Mesenchymal stem cell (in vitro differentiated cells and primary cell): Measurements from ENCODE around the gene PRAMEF11.
"Not testable (repeated sequence)": the region's sequence is repeated elsewhere in the genome, so short reads cannot be mapped to it uniquely, and the experiment has no call there.

Experiments used
- DNase-seq: peaks from one replicate; pipeline ENCODE4 v3.0.0-alpha.2; 2013
- H2AFZ ChIP-seq: one replicate; pipeline ENCODE4 v1.6.1; 2013; ENCODE audit warnings: low read depth, mild to moderate bottlenecking, control low read depth, inconsistent platforms, low read length, moderate library complexity
- H2AK5ac ChIP-seq: 2 replicates; pipeline ENCODE4 v1.6.1; 2013; ENCODE audit warnings: low read length, moderate library complexity, mild to moderate bottlenecking, inconsistent platforms; ENCODE audit not compliant: severe bottlenecking
- H2BK120ac ChIP-seq: one replicate; pipeline ENCODE4 v1.6.1; 2013; ENCODE audit warnings: low read depth, mild to moderate bottlenecking, inconsistent platforms, low read length, moderate library complexity
- H2BK12ac ChIP-seq, 2 experiments: one replicate each; pipeline ENCODE4 v1.6.1; 2013; ENCODE audit warnings: inconsistent platforms in 2 of 2, low read length in 2 of 2, mild to moderate bottlenecking in 2 of 2, moderate library complexity in 2 of 2, control low read depth in 1 of 2
- H2BK15ac ChIP-seq: one replicate; pipeline ENCODE4 v1.6.1; 2013; ENCODE audit warnings: mild to moderate bottlenecking, low read depth, inconsistent platforms; ENCODE audit not compliant: poor library complexity, severe bottlenecking
- H2BK5ac ChIP-seq: 2 replicates; pipeline ENCODE4 v1.6.1; 2013; ENCODE audit warnings: low read depth, mild to moderate bottlenecking, low read length, control low read depth, inconsistent platforms; ENCODE audit not compliant: poor library complexity, severe bottlenecking
- H3K14ac ChIP-seq, 2 experiments: one replicate each; pipeline ENCODE4 v1.6.1; 2013; ENCODE audit warnings: inconsistent platforms in 2 of 2, low read length in 2 of 2, control low read depth in 1 of 2, mild to moderate bottlenecking in 1 of 2, moderate library complexity in 1 of 2
- H3K18ac ChIP-seq, 2 experiments: one replicate each; pipeline ENCODE4 v1.6.1; 2013; ENCODE audit warnings: inconsistent platforms in 2 of 2, low read length in 2 of 2, control low read depth in 1 of 2, low read depth in 1 of 2, mild to moderate bottlenecking in 1 of 2
- H3K23ac ChIP-seq, 2 experiments: one replicate each; pipeline ENCODE4 v1.6.1; 2013; ENCODE audit warnings: inconsistent platforms in 2 of 2, low read length in 2 of 2, mild to moderate bottlenecking in 2 of 2, moderate library complexity in 2 of 2, control low read depth in 1 of 2
- H3K27ac ChIP-seq: 2 replicates; pipeline ENCODE4 v1.5.1; 2013; ENCODE audit warnings: mild to moderate bottlenecking, moderate library complexity, low read length, control low read depth, inconsistent platforms; ENCODE audit not compliant: poor library complexity, severe bottlenecking
- H3K27me3 ChIP-seq, 2 experiments: 2 replicates each; pipeline versions ENCODE4 v1.6.1 to v1.7.0; 2013; ENCODE audit warnings: low read length in 2 of 2, mild to moderate bottlenecking in 2 of 2, moderate library complexity in 2 of 2, control low read depth in 1 of 2, inconsistent platforms in 1 of 2; ENCODE audit not compliant: control insufficient read depth in 1 of 2, insufficient read depth in 1 of 2
- H3K36me3 ChIP-seq, 2 experiments: 2 replicates each; pipeline versions ENCODE4 v1.6.1 to v1.7.0; 2013; ENCODE audit warnings: low read length in 2 of 2, control low read depth in 1 of 2, inconsistent platforms in 1 of 2, low read depth in 1 of 2, mild to moderate bottlenecking in 1 of 2; ENCODE audit not compliant: insufficient read depth in 2 of 2, control insufficient read depth in 1 of 2
- H3K4ac ChIP-seq, 2 experiments: one replicate each; pipeline ENCODE4 v1.6.1; 2013; ENCODE audit warnings: inconsistent platforms in 2 of 2, low read length in 2 of 2, mild to moderate bottlenecking in 2 of 2, moderate library complexity in 2 of 2, control low read depth in 1 of 2, low read depth in 1 of 2
- H3K4me1 ChIP-seq: 2 replicates; pipeline ENCODE4 v1.6.1; 2013; ENCODE audit warnings: low read depth, low read length, control low read depth; ENCODE audit not compliant: control insufficient read depth, insufficient read depth
- H3K4me2 ChIP-seq: 2 replicates; pipeline ENCODE4 v1.6.1; 2013; ENCODE audit warnings: low read length, mild to moderate bottlenecking, inconsistent platforms; ENCODE audit not compliant: poor library complexity, severe bottlenecking
- H3K4me3 ChIP-seq, 2 experiments: 2 replicates each; pipeline versions ENCODE4 v1.5.1 to v1.7.0; 2013; ENCODE audit warnings: low read length in 2 of 2, mild to moderate bottlenecking in 2 of 2, control low read depth in 1 of 2, low read depth in 1 of 2; ENCODE audit not compliant: insufficient read depth in 1 of 2
- H3K79me1 ChIP-seq: replicated peaks from 2 replicates; pipeline ENCODE4 v1.6.1; 2013; ENCODE audit warnings: mild to moderate bottlenecking, control low read depth, low read length, inconsistent platforms; ENCODE audit not compliant: poor library complexity, severe bottlenecking
- H3K9ac ChIP-seq: 2 replicates; pipeline ENCODE4 v1.7.0; 2013; ENCODE audit warnings: mild to moderate bottlenecking, low read length, moderate library complexity
- H3K9me3 ChIP-seq: 2 replicates; pipeline ENCODE4 v1.7.0; 2013; ENCODE audit warnings: mild to moderate bottlenecking, low read length; ENCODE audit not compliant: control insufficient read depth
- H4K8ac ChIP-seq: one replicate; pipeline ENCODE4 v1.6.1; 2013; ENCODE audit warnings: inconsistent platforms, mild to moderate bottlenecking, low read length, moderate library complexity
- H4K91ac ChIP-seq: one replicate; pipeline ENCODE4 v1.6.1; 2013; ENCODE audit warnings: mild to moderate bottlenecking, low read length, inconsistent platforms
- WGBS: methylation state at CpG from one replicate; pipeline ENCODE4 v1.1.7; 2013; ENCODE audit warnings: mixed read lengths; 5-methylcytosine and 5-hydroxymethylcytosine counted together

PRAMEF11 gene

DNA sequence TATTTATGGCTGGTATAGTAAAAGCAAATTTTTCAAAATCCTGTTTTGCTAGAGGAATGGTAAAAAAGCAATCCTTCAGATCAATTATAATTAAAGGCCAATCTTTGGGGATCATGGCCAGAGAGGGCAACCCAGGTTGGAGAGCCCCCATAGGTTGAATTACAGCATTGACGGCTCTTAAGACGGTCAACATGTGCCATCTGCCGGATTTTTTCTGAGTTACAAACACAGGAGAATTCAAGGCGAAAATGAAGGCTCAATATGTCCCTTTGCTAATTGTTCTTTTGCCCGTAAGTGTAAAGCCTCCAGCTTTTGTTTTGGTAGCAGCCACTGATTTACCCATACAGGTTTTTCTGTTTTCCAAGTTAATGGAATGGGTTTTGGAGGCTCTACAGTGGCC is 49.7 kb downstream of the PRAMEF11 start:
- not testable (repeated sequence) for DNase-seq, H3K4me2 ChIP-seq, H2AFZ ChIP-seq, H3K27ac ChIP-seq, H3K36me3 ChIP-seq, H3K23ac ChIP-seq, H3K9me3 ChIP-seq, H2AK5ac ChIP-seq, H3K14ac ChIP-seq, H3K4ac ChIP-seq, H3K27me3 ChIP-seq, H3K4me3 ChIP-seq, H2BK120ac ChIP-seq, H3K9ac ChIP-seq, H3K79me1 ChIP-seq, H2BK15ac ChIP-seq, H2BK12ac ChIP-seq, H4K91ac ChIP-seq, H4K8ac ChIP-seq, H2BK5ac ChIP-seq, H3K4me1 ChIP-seq, H3K18ac ChIP-seq
- no CpG with 5 or more reads among the region's 5 CpGs for WGBS

DNA sequence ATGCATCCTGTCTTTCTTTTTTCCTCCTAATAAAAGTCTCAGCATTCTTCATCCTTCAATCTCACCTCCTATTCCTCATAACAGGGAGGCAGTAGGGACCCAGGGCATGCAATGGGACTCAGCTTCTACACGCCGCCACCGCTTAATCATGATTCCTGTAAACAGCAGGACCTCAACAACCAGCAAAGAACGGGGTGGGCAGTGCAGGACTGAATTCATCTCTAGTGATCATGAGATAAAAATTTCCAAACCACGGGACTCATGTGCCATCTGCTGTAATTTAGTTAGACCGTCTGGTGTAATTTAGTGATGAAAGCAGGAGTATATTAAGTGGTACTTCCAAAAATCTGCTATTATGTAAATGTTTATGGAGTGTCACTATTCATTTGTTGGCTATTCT is 52.3 kb downstream of the PRAMEF11 start:
- DNase-seq: no peak
- H3K23ac ChIP-seq: no peak overlapping the region
- H3K4me2 ChIP-seq: no peak overlapping the region
- no peak overlapping the region for H3K4me3 ChIP-seq
- H2BK15ac ChIP-seq: no peak overlapping the region
- no peak overlapping the region for H2BK120ac ChIP-seq
- H3K4ac ChIP-seq: no peak overlapping the region
- no peak overlapping the region for H2AFZ ChIP-seq
- H3K79me1 ChIP-seq: no peaks in the 10 kb centered on the region
- H3K27me3 ChIP-seq: peaks cover 0 to 9% of the 10 kb centered on the region in 2 experiments
- no peak overlapping the region for H3K27ac ChIP-seq
- no peak overlapping the region for H2BK5ac ChIP-seq
- 79% methylated on average over 6 of the region's 6 CpGs for WGBS
- no peaks in the 10 kb centered on the region for H3K9me3 ChIP-seq
- no peaks in the 10 kb centered on the region for H3K36me3 ChIP-seq
- H3K18ac ChIP-seq: no peak overlapping the region
- no peak overlapping the region for H2BK12ac ChIP-seq
- H3K4me1 ChIP-seq: no peaks in the 10 kb centered on the region
- H3K9ac ChIP-seq: no peak overlapping the region
- no peak overlapping the region for H4K91ac ChIP-seq
- H3K14ac ChIP-seq: no peak overlapping the region
- no peak overlapping the region for H2AK5ac ChIP-seq
- no peak overlapping the region for H4K8ac ChIP-seq

DNA sequence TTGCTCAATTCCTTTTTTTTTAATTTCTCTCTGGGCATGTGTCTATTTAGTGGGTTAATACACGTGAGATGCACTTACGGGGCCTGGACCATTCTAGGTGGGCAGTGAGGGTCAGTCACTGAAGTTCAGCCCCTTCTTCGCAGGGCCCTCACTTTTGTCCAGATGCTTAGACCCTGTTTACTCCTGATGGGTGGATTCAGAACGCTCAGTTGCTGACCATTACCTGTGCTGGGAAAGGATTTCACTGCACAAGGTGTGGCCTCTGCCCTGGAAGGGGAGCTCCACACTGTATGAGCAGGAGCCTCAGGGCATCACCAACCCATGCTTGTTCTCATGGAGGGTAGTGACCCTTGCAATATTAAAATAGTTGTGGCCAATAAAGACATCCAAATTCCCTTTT is 53.1 kb downstream of the PRAMEF11 start:
- Histone ChIP-seq H2AFZ (no peak overlapping the region), H3K27ac (no peak overlapping the region), H2BK15ac (no peak overlapping the region), H4K8ac (no peak overlapping the region), H3K4ac (no peak overlapping the region), H3K4me2 (no peak overlapping the region), H3K4me1 (no peaks in the 10 kb centered on the region), H2BK120ac (no peak overlapping the region), H4K91ac (no peak overlapping the region), H3K36me3 (no peaks in the 10 kb centered on the region), H3K27me3 (peaks cover 0 to 9% of the 10 kb centered on the region in 2 experiments), H3K14ac (no peak overlapping the region), H3K9ac (no peak overlapping the region), H3K4me3 (no peak overlapping the region), H3K79me1 (no peaks in the 10 kb centered on the region), H3K9me3 (no peaks in the 10 kb centered on the region), H2BK12ac (no peak overlapping the region), H3K23ac (no peak overlapping the region), H2AK5ac (no peak overlapping the region), H2BK5ac (no peak overlapping the region), H3K18ac (no peak overlapping the region)
- 53% methylated on average over 4 of the region's 4 CpGs for WGBS
- no peak for DNase-seq

DNA sequence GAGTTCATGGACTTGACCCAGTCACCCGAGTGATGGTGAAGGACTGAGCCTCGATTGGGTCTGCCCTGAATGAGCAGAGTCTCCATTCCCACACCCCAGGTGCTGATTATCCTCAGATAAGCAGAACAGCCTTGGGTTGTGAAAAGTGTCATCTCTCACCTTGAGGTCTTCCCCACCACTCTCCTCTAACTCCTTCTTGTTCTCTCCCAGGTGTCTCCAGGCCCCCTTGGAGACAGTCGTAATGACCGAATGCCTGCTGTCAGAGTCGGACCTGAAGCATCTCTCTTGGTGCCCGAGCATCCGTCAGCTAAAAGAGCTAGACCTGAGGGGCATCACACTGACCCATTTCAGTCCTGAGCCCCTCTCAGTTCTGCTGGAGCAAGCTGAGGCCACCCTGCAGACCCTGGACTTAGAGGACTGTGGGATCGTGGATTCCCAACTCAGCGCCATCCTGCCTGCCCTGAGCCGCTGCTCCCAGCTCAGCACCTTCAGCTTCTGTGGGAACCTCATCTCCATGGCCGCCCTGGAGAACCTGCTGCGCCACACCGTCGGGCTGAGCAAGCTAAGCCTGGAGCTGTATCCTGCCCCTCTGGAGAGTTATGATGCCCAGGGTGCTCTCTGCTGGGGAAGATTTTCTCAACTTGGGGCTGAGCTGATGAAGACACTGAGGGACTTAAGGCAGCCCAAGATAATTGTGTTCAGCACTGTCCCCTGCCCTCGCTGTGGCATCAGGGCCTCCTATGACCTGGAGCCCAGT is 54.2 kb downstream of the PRAMEF11 start:
- no peak overlapping the region for H2BK120ac ChIP-seq
- H3K4me3 ChIP-seq: no peak overlapping the region
- no peak overlapping the region for H3K14ac ChIP-seq
- H3K79me1 ChIP-seq: no peaks in the 10 kb centered on the region
- H2BK15ac ChIP-seq: no peak overlapping the region
- DNase-seq: no peak
- H3K9ac ChIP-seq: no peak overlapping the region
- H3K9me3 ChIP-seq: no peaks in the 10 kb centered on the region
- H4K8ac ChIP-seq: no peak overlapping the region
- H3K27ac ChIP-seq: no peak overlapping the region
- H3K18ac ChIP-seq: no peak overlapping the region
- H4K91ac ChIP-seq: no peak overlapping the region
- no peak overlapping the region for H2AK5ac ChIP-seq
- H3K4me2 ChIP-seq: no peak overlapping the region
- H3K23ac ChIP-seq: no peak overlapping the region
- no peak overlapping the region for H2BK5ac ChIP-seq
- no peak overlapping the region for H3K4ac ChIP-seq
- H2BK12ac ChIP-seq: no peak overlapping the region
- H3K4me1 ChIP-seq: no peaks in the 10 kb centered on the region
- WGBS: 82% methylated on average over 15 of the region's 15 CpGs
- peaks cover 0 to 9% of the 10 kb centered on the region in 2 experiments for H3K27me3 ChIP-seq
- H2AFZ ChIP-seq: no peak overlapping the region
- H3K36me3 ChIP-seq: no peaks in the 10 kb centered on the region
